OCI-LY7 (cell line): ENCODE measurements around the gene TWNK. TPM values are rescaled to one million over a fixed set of nuclear protein-coding genes. Genes with fewer than 3 reads are reported as not detected.
"Not testable (repeated sequence)": the region's sequence is repeated elsewhere in the genome, so short reads cannot be mapped to it uniquely, and the experiment has no call there.

ENCODE experiments used
- BruUV-seq: library from RNA; stranded (reverse); fragments of 400-500 nt; replicated peaks from 2 replicates; lab custom pipeline; 2021; lab: Mats Ljungman, UMichigan
- CTCF ChIA-PET: fragments of 300-600 bp; sonication (Branson Sonifier 250); formaldehyde crosslinking; loops from one replicate; lab custom pipeline; 2022; ENCODE audit warnings: antibody characterized with exemption; ENCODE audit not compliant: unreplicated experiment; lab: Charles Lee
- POLR2A ChIA-PET: fragments of 300-600 bp; sonication (Branson Sonifier 250); formaldehyde crosslinking; loops from one replicate; lab custom pipeline; 2022; ENCODE audit warnings: antibody characterized with exemption; lab: Charles Lee
- DNase-seq: peaks from one replicate; pipeline ENCODE4 v3.0.0-alpha.2; 2015; ENCODE audit warnings: low spot score
- H2AFZ ChIP-seq: fragments of 200-600 bp; sonication (generic), shearing (Covaris generic); 2 replicates; pipeline ENCODE4 v1.6.1; 2014; ENCODE audit warnings: mild to moderate bottlenecking, antibody characterized with exemption, low read length, moderate library complexity
- H3K27ac ChIP-seq: fragments of 200-600 bp; sonication (generic); 2 replicates; pipeline ENCODE4 v1.5.1; 2014; ENCODE audit warnings: mixed run types, low read depth, mild to moderate bottlenecking, moderate library complexity, low read length, inconsistent platforms; ENCODE audit not compliant: poor library complexity, severe bottlenecking
- H3K36me3 ChIP-seq: fragments of 200-600 bp; sonication (generic); 2 replicates; pipeline ENCODE4 v1.6.1; 2014; ENCODE audit warnings: mild to moderate bottlenecking, antibody characterized with exemption, low read length, moderate library complexity, mixed read lengths; ENCODE audit not compliant: insufficient read depth
- H3K4me1 ChIP-seq: fragments of 200-600 bp; sonication (generic); 2 replicates; pipeline ENCODE4 v1.5.1; 2014; ENCODE audit warnings: mild to moderate bottlenecking, low read length; ENCODE audit not compliant: insufficient read depth, poor library complexity, severe bottlenecking
- H3K4me2 ChIP-seq: fragments of 200-600 bp; sonication (generic); 2 replicates; pipeline ENCODE4 v1.6.1; 2014; ENCODE audit warnings: mild to moderate bottlenecking, low read length
- H3K4me3 ChIP-seq: fragments of 200-600 bp; sonication (generic); 2 replicates; pipeline ENCODE4 v1.5.1; 2014; ENCODE audit warnings: mild to moderate bottlenecking, low read depth, low read length; ENCODE audit not compliant: poor library complexity, severe bottlenecking
- H3K79me2 ChIP-seq: fragments of 200-600 bp; sonication (generic); 2 replicates; pipeline ENCODE4 v1.6.1; 2016; ENCODE audit warnings: low read depth, mild to moderate bottlenecking, low read length, moderate library complexity, mixed read lengths; ENCODE audit not compliant: insufficient read depth
- H3K9me2 ChIP-seq: fragments of 200-600 bp; sonication (generic); 2 replicates; pipeline ENCODE4 v1.6.1; 2016; ENCODE audit warnings: mild to moderate bottlenecking, low read length, mixed read lengths; ENCODE audit not compliant: insufficient read depth
- H3K9me3 ChIP-seq: fragments of 200-600 bp; sonication (generic); 2 replicates; pipeline ENCODE4 v1.6.1; 2014; ENCODE audit warnings: mild to moderate bottlenecking, mixed run types, low read length, mixed read lengths
- H4K20me1 ChIP-seq: fragments of 200-600 bp; sonication (generic); 2 replicates; pipeline ENCODE4 v1.6.1; 2014; ENCODE audit warnings: mild to moderate bottlenecking, antibody characterized with exemption, low read length, moderate library complexity, mixed read lengths; ENCODE audit not compliant: insufficient read depth
- EZH2phosphoT487 ChIP-seq: fragments of 200-600 bp; sonication (generic); IDR thresholded peaks from 2 replicates; pipeline ENCODE4 v1.6.1; 2018; ENCODE audit warnings: low read depth, borderline replicate concordance, mild to moderate bottlenecking, mixed run types, antibody characterized with exemption, low read length, moderate library complexity, mixed read lengths
- intact Hi-C: fragments of 100-400 bp; cut with micrococcal nuclease; formaldehyde crosslinking; loops from one replicate; pipeline ENCODE4 v1.10.0; 2022; ENCODE audit not compliant: unreplicated experiment
- total RNA-seq, 2 experiments: library from RNA; depleted of rRNA in 1 of 2; stranded (reverse); fragments of >200 nt in 1 of 2; shearing (Covaris generic) in 1 of 2; gene quantifications; 2 replicates each; pipeline ENCODE4 v1.2.3, GENCODE V29; 2014 to 2022
- TF ChIP-seq, protein P1 (sequence below): fragments of 200-600 bp; sonication (generic); conservative IDR thresholded peaks from 2 replicates; pipeline ENCODE4 v1.5.1; 2014; ENCODE audit warnings: mild to moderate bottlenecking, antibody characterized with exemption, low read length, moderate library complexity, mixed read lengths

Gene TWNK
- total RNA-seq, 2 experiments from 2014 or later: 15.8 to 21.7 TPM

DNA sequence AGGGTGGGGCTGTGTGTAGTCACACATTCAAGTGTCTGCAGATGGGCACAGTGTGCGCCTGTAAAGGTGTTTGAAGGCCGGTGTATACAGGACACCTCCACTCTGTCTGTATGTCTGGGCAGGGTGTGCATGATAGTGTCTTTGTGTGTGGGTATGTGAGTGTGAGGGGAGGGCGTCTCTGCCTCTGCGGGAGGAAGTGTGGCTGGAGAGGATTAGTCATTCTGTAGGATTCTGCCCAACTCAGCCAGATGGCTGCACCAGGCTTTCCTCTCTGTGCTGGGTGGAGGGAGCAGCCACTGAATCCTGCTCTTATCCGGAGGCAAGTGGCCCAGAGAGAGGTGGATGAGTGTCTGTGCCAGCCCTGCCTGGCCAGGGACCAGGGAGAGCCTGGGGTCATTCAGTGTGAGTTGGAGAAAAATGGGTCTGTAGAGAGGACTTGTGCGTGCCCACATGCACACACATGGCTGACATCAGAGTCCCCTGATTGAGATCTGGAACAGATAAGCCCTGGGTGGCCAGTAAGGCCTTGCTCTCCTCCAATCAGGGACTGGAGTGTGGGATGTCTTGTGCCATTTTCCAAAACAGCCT lies 45.4 kb downstream of the TWNK start:
- H4K20me1 ChIP-seq: no peaks in the 10 kb centered on the region; the same call in 1 of the 2 replicates
- no peak overlapping the region for H3K4me2 ChIP-seq
- no peaks in the 10 kb centered on the region for H3K9me2 ChIP-seq
- H2AFZ ChIP-seq: no peak overlapping the region
- ChIA-PET CTCF (no interaction called here), POLR2A (no interaction called here)
- no peak overlapping the region for H3K4me3 ChIP-seq
- no TSS peak for BruUV-seq
- no peaks in the 10 kb centered on the region for H3K36me3 ChIP-seq
- no peak for DNase-seq
- no peak for TF ChIP-seq EZH2phosphoT487
- TF ChIP-seq, protein P1, sequence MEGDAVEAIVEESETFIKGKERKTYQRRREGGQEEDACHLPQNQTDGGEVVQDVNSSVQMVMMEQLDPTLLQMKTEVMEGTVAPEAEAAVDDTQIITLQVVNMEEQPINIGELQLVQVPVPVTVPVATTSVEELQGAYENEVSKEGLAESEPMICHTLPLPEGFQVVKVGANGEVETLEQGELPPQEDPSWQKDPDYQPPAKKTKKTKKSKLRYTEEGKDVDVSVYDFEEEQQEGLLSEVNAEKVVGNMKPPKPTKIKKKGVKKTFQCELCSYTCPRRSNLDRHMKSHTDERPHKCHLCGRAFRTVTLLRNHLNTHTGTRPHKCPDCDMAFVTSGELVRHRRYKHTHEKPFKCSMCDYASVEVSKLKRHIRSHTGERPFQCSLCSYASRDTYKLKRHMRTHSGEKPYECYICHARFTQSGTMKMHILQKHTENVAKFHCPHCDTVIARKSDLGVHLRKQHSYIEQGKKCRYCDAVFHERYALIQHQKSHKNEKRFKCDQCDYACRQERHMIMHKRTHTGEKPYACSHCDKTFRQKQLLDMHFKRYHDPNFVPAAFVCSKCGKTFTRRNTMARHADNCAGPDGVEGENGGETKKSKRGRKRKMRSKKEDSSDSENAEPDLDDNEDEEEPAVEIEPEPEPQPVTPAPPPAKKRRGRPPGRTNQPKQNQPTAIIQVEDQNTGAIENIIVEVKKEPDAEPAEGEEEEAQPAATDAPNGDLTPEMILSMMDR: no peak
- no peaks in the 10 kb centered on the region for H3K4me1 ChIP-seq
- H3K9me3 ChIP-seq: no peaks in the 10 kb centered on the region
- no peak overlapping the region for H3K27ac ChIP-seq
- no peaks in the 10 kb centered on the region for H3K79me2 ChIP-seq
- intact Hi-C loops: no loop called here

DNA sequence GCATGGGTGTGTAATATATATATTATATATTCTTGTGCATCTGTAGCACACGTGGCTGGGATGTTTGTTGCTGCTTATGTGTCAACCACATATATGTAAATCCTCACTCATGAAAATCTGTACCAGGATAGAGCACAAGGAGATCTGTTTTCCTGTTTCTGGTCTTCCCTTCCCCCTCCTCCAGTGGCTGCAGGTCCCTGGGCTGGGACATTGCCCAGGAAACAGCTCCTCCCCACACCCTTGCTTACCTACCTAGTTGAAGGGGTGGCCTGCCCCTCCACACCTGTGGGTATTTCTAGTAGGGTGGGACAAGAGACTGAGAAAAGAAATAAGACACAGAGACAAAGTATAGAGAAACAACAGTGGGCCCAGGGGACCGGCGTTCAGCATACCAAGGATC lies 45.9 kb downstream of the TWNK start:
- Histone ChIP-seq H2AFZ (no peak overlapping the region), H3K79me2 (no peaks in the 10 kb centered on the region), H3K9me2 (no peaks in the 10 kb centered on the region), H3K4me2 (no peak overlapping the region), H3K4me1 (no peaks in the 10 kb centered on the region), H3K9me3 (no peaks in the 10 kb centered on the region), H3K4me3 (no peak overlapping the region), H4K20me1 (no peaks in the 10 kb centered on the region), H3K27ac (no peak overlapping the region), H3K36me3 (no peaks in the 10 kb centered on the region)
- intact Hi-C loops: no loop called here
- CTCF ChIA-PET: no interaction called here
- POLR2A ChIA-PET: no interaction called here
- no TSS peak for BruUV-seq
- no peak for DNase-seq
- no peak for TF ChIP-seq EZH2phosphoT487
- TF ChIP-seq, protein P1: no peak

DNA sequence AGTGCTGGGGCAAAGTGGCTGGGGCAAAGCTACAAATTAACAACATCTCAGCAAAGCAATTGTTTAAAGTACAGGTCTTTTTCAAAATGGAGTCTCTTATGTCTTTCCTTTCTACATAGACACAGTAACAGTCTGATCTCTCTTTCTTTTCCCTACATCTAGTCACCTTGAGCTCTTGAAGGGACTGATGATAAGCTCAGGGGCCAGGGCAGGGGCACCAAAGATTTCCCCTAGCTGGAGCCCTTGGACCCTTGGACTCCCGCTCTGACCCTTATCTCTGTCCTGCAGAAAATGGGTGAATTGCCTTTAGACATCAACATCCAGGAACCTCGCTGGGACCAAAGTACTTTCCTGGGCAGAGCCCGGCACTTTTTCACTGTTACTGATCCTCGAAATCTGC lies 47.1 kb downstream of the TWNK start:
- H3K4me2 ChIP-seq, intact Hi-C loops, H3K4me3 ChIP-seq, H3K9me2 ChIP-seq, H2AFZ ChIP-seq, H4K20me1 ChIP-seq, H3K9me3 ChIP-seq, H3K79me2 ChIP-seq, BruUV-seq, POLR2A ChIA-PET, DNase-seq, H3K27ac ChIP-seq, H3K4me1 ChIP-seq, CTCF ChIA-PET, H3K36me3 ChIP-seq: not testable (repeated sequence)
